Liver (tissue), 9 donors: ENCODE data around the gene TTLL7. TPM values are rescaled to one million over a fixed set of nuclear protein-coding genes. Genes with fewer than 3 reads are reported as not detected.

Experiments
- DNase-seq: peaks from one replicate; pipeline ENCODE4 v3.0.0-alpha.2; 2017; ENCODE audit warnings: low spot score
- H3K27ac ChIP-seq, 2 donors: one replicate each; pipeline ENCODE4 v1.7.0; 2013; ENCODE audit warnings: inconsistent platforms in 2 of 2, low read length in 2 of 2, control low read depth in 1 of 2, low read depth in 1 of 2, mild to moderate bottlenecking in 1 of 2
- H3K27me3 ChIP-seq, 4 donors: one replicate each; pipeline versions ENCODE4 v1.6.1 to v1.7.0; 2013; ENCODE audit warnings: low read length in 3 of 4, inconsistent platforms in 1 of 4, mild to moderate bottlenecking in 1 of 4, moderate library complexity in 1 of 4; ENCODE audit not compliant: control insufficient read depth in 4 of 4, insufficient read depth in 4 of 4
- H3K36me3 ChIP-seq, 4 donors: one replicate each; pipeline versions ENCODE4 v1.6.1 to v1.7.0; 2013; ENCODE audit warnings: low read length in 3 of 4, mild to moderate bottlenecking in 3 of 4, low read depth in 1 of 4, moderate library complexity in 1 of 4; ENCODE audit not compliant: control insufficient read depth in 4 of 4, insufficient read depth in 3 of 4
- H3K4me1 ChIP-seq, 4 donors: one replicate each; pipeline versions ENCODE4 v1.6.1 to v1.7.0; 2013; ENCODE audit warnings: low read length in 3 of 4, mild to moderate bottlenecking in 3 of 4, moderate library complexity in 1 of 4; ENCODE audit not compliant: control insufficient read depth in 4 of 4, insufficient read depth in 4 of 4
- H3K4me3 ChIP-seq, 3 donors: one replicate each; pipeline versions ENCODE4 v1.6.1 to v1.7.0; 2013; ENCODE audit warnings: low read length in 3 of 3, control low read depth in 1 of 3, low read depth in 1 of 3, mild to moderate bottlenecking in 1 of 3
- H3K9ac ChIP-seq, 2 donors: one replicate each; pipeline ENCODE4 v1.7.0; 2013; ENCODE audit warnings: low read length in 2 of 2, mild to moderate bottlenecking in 2 of 2, moderate library complexity in 2 of 2, control low read depth in 1 of 2, low read depth in 1 of 2
- H3K9me3 ChIP-seq, 4 donors: one replicate each; pipeline versions ENCODE4 v1.6.1 to v1.7.0; 2013; ENCODE audit warnings: low read length in 3 of 4; ENCODE audit not compliant: control insufficient read depth in 4 of 4
- EGR1 ChIP-seq, 2 donors: IDR thresholded peaks; 2 replicates each; pipeline ENCODE4 v1.6.1; 2016 to 2018; ENCODE audit warnings: antibody characterized with exemption in 2 of 2, low read depth in 2 of 2
- FOXA2 ChIP-seq: IDR thresholded peaks from 2 replicates; pipeline ENCODE4 v1.6.1; 2016; ENCODE audit warnings: antibody characterized with exemption
- HNF4G ChIP-seq: IDR thresholded peaks from 2 replicates; pipeline ENCODE4 v1.6.1; 2016; ENCODE audit warnings: antibody characterized with exemption
- JUND ChIP-seq, 2 donors: IDR thresholded peaks; 2 replicates each; pipeline ENCODE4 v1.6.1; 2016; ENCODE audit warnings: antibody characterized with exemption in 2 of 2
- NR2F2 ChIP-seq: IDR thresholded peaks from 2 replicates; pipeline ENCODE4 v1.6.1; 2016; ENCODE audit warnings: antibody characterized with exemption
- RAD21 ChIP-seq, 2 donors: IDR thresholded peaks; 2 replicates each; pipeline ENCODE4 v1.6.1; 2016; ENCODE audit warnings: antibody characterized with exemption in 2 of 2, mild to moderate bottlenecking in 2 of 2
- RXRA ChIP-seq, 2 donors: IDR thresholded peaks; 2 replicates each; pipeline ENCODE4 v1.6.1; 2017 to 2018; ENCODE audit warnings: antibody characterized with exemption in 2 of 2, mild to moderate bottlenecking in 1 of 2
- SP1 ChIP-seq: IDR thresholded peaks from 2 replicates; pipeline ENCODE4 v1.6.1; 2018; ENCODE audit warnings: antibody characterized with exemption, mild to moderate bottlenecking
- WGBS: extraction: QIAGEN DNeasy Blood & Tissue Kit; methylation state at CpG from one replicate; pipeline ENCODE4 v1.1.7; 2013; 5-methylcytosine and 5-hydroxymethylcytosine counted together
- polyA plus RNA-seq, 2 donors: library from polyadenylated mRNA; stranded (reverse) in 1 of 2; unstranded in 1 of 2; fragments of 200-250 nt in 1 of 2; fragments of >200 nt in 1 of 2; fragmentation: Nextera tagmentation in 1 of 2; extraction: Ambion mirVana in 1 of 2; gene quantifications; one replicate each; pipeline versions ENCODE4 v1.2.1 to v1.2.3, GENCODE V29; 2013 to 2015
- total RNA-seq, 2 donors: library from RNA; depleted of rRNA; stranded (reverse); fragments of >200 nt; gene quantifications; one replicate each; pipeline ENCODE4 v1.2.3, GENCODE V29; 2014
- TF ChIP-seq, protein P1 (sequence below): IDR thresholded peaks from 2 replicates; pipeline ENCODE4 v1.6.1; 2016; ENCODE audit warnings: antibody characterized with exemption
- TF ChIP-seq, protein P2 (sequence below): IDR thresholded peaks from 2 replicates; pipeline ENCODE4 v1.6.1; 2016; ENCODE audit warnings: antibody characterized with exemption, mild to moderate bottlenecking
- TF ChIP-seq, protein P3 (sequence below): IDR thresholded peaks from 2 replicates; pipeline ENCODE4 v1.6.1; 2016; ENCODE audit warnings: antibody characterized with exemption
- donor health status: healthy.
- donor health status: healthy.
- donor health status: healthy.
- donor health status: healthy.
- donor health status: healthy.

The TTLL7 gene
- total and polyA plus RNA-seq, 4 donors = 1.1 to 6.0 (median 1.9) TPM

DNA sequence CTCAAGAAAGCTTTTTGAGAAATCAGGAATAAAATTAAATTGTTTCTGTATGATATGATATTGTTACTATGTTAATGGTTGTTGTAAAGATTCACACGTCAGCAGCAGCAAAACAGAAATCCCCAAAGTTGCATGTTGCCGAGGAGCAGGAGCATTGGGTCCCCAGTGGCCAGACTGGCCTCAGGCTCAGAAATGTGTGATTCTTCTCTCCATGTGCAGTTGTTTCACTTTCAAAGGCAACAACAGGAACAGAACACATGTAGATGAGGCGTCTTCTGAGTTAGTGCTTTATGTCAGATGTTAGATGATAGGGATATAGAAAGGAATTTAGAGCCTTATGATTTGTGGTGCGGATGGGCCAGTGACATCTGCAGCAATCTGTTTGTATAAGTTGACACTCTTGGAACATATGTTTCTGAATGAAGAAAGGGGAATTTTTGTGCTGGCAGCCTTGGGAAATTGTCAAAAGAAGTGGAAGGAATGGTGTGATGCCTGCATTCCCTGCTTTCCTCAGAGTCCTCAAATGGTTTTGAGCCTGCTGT is 2.1 kb upstream of the TTLL7 start (continued):
- TF ChIP-seq, protein P1, sequence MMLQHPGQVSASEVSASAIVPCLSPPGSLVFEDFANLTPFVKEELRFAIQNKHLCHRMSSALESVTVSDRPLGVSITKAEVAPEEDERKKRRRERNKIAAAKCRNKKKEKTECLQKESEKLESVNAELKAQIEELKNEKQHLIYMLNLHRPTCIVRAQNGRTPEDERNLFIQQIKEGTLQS = no peak
- TF ChIP-seq JUND (IDR thresholded peaks at IDR 0.05) = no peak
- TF ChIP-seq RAD21 (IDR thresholded peaks at IDR 0.05) = no peak
- no peak for TF ChIP-seq NR2F2

DNA sequence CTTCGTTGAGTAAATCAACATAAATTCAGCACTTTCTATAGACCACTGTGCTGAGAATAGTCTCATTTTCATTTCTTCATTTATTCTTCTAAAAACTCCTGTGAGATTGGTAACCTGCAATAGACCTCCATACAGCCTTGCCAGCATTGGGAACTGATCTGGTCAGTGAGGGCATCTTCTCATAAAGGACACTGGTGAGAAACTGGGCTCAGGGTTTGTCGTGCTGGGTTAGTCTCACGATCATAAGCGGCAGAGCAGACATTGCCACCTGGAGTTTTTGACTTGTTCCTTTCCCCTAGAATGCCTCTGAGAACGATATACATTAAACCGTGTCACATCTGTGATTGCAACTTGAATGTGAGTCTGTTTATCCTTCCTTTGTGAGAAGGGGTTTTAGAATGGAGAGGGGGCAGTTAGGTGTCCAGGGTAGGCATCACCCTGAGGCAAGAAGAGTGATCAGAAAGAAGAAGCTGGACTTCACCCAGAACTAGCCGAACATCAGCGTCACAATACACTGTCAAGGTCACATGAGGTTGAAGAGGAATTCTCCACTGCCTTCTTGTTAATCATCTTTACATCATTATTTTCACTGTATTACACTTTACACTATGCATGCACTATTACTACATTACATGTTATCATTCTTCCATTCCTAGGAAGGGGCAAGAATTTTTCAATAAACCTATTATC is 1.4 kb upstream of the TTLL7 start:
- no peaks in the 10 kb centered on the region for H3K9me3 ChIP-seq
- no peaks in the 10 kb centered on the region for H3K27me3 ChIP-seq
- TF ChIP-seq RXRA (IDR thresholded peaks at IDR 0.05) = no peak
- TF ChIP-seq, protein P2, sequence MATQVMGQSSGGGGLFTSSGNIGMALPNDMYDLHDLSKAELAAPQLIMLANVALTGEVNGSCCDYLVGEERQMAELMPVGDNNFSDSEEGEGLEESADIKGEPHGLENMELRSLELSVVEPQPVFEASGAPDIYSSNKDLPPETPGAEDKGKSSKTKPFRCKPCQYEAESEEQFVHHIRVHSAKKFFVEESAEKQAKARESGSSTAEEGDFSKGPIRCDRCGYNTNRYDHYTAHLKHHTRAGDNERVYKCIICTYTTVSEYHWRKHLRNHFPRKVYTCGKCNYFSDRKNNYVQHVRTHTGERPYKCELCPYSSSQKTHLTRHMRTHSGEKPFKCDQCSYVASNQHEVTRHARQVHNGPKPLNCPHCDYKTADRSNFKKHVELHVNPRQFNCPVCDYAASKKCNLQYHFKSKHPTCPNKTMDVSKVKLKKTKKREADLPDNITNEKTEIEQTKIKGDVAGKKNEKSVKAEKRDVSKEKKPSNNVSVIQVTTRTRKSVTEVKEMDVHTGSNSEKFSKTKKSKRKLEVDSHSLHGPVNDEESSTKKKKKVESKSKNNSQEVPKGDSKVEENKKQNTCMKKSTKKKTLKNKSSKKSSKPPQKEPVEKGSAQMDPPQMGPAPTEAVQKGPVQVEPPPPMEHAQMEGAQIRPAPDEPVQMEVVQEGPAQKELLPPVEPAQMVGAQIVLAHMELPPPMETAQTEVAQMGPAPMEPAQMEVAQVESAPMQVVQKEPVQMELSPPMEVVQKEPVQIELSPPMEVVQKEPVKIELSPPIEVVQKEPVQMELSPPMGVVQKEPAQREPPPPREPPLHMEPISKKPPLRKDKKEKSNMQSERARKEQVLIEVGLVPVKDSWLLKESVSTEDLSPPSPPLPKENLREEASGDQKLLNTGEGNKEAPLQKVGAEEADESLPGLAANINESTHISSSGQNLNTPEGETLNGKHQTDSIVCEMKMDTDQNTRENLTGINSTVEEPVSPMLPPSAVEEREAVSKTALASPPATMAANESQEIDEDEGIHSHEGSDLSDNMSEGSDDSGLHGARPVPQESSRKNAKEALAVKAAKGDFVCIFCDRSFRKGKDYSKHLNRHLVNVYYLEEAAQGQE = no peak
- TF ChIP-seq, protein P3, sequence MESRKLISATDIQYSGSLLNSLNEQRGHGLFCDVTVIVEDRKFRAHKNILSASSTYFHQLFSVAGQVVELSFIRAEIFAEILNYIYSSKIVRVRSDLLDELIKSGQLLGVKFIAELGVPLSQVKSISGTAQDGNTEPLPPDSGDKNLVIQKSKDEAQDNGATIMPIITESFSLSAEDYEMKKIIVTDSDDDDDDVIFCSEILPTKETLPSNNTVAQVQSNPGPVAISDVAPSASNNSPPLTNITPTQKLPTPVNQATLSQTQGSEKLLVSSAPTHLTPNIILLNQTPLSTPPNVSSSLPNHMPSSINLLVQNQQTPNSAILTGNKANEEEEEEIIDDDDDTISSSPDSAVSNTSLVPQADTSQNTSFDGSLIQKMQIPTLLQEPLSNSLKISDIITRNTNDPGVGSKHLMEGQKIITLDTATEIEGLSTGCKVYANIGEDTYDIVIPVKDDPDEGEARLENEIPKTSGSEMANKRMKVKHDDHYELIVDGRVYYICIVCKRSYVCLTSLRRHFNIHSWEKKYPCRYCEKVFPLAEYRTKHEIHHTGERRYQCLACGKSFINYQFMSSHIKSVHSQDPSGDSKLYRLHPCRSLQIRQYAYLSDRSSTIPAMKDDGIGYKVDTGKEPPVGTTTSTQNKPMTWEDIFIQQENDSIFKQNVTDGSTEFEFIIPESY = no peak
- TF ChIP-seq HNF4G = no peak
- no peak for TF ChIP-seq JUND (IDR thresholded peaks at IDR 0.05)
- TF ChIP-seq, protein P1 = no peak
- no peak for TF ChIP-seq SP1
- no peak for TF ChIP-seq FOXA2
- TF ChIP-seq EGR1 (IDR thresholded peaks at IDR 0.05; ENCODE audit: low read depth in 2 of 2) = no peak
- no peak overlapping the region for H3K9ac ChIP-seq
- peaks cover 0 to 7% (median 4%) of the 10 kb centered on the region in 4 donors for H3K4me1 ChIP-seq
- WGBS = 82% methylated on average over 8 of the region's 8 CpGs
- H3K36me3 ChIP-seq = no peaks in the 10 kb centered on the region
- H3K27ac ChIP-seq = no peak overlapping the region
- H3K4me3 ChIP-seq = no peak overlapping the region
- DNase-seq = no peak

DNA sequence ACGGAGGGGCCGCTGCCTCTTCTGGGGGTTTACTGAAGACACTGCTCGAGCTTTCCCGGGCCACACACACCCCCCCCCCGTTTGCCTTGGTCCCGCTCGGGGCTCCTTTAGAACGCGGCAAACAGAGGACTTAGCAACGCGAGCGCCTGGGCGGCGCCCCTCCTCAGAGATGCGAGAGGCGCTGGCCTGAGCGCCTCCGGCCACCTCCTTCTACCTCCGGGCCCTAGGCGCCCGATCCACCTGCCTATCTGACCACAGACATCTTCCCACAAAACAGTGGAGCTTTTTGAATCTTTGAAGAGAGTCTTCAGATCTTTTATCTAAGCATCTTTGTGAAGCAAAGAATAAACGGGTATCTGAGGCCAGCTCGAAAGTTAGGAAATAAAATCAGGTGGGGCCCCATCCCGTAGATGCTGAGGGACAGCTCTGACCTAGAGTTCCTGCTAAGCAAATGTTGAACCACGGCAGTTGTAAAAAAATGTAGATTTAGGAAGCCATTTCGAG is 436 bp upstream of the TTLL7 start:
- Histone ChIP-seq H3K9ac (peak overlapping the region in 1 of 2 donors; percentile 27), H3K4me3 (peak overlapping the region; percentile 75 to 88 (median 88)), H3K4me1 (peaks cover 0 to 7% (median 4%) of the 10 kb centered on the region in 4 donors), H3K27ac (peak overlapping the region; percentile 5 to 75), H3K36me3 (no peaks in the 10 kb centered on the region), H3K9me3 (no peaks in the 10 kb centered on the region), H3K27me3 (no peaks in the 10 kb centered on the region)
- 2% methylated on average over 26 of the region's 26 CpGs for whole genome bisulfite sequencing
- TF ChIP-seq EGR1 (IDR thresholded peaks at IDR 0.05; ENCODE audit: low read depth in 2 of 2) (no peak), RAD21 (IDR thresholded peaks at IDR 0.05) (peak in 1 of 2 donors; percentile 14)
- no peak for DNase-seq
